IMR-90 (cell line): ENCODE measurements around the gene UNC13C. TPM values are rescaled to one million over a fixed set of nuclear protein-coding genes. Genes with fewer than 3 reads are reported as not detected.

Experiments
- ATAC-seq: fragments of 200-7000 bp; cut with Tn5 transposase; 2 replicates; pipeline ENCODE4 v1.9.1; 2020; ENCODE audit warnings: low read depth, mild to moderate bottlenecking, moderate library complexity
- BruUV-seq: library from RNA; stranded (reverse); fragments of 400-500 nt; replicated peaks from 2 replicates; lab custom pipeline; 2021; lab: Mats Ljungman, UMichigan
- CTCF ChIA-PET: fragments of 300-600 bp; formaldehyde crosslinking; extraction: SDS; loops from one replicate; lab custom pipeline; 2021; ENCODE audit warnings: antibody characterized with exemption; lab: Yijun Ruan, JAX
- POLR2A ChIA-PET: fragments of 300-600 bp; sonication (Branson Sonifier 250); formaldehyde crosslinking; loops from one replicate; lab custom pipeline; 2022; ENCODE audit warnings: antibody characterized with exemption; ENCODE audit not compliant: unreplicated experiment; lab: Charles Lee
- DNase-seq: peaks from one replicate; pipeline ENCODE4 v3.0.0; 2013
- H2AFZ ChIP-seq: replicated peaks from 2 replicates; pipeline ENCODE3; 2013; ENCODE audit warnings: low read length, mild to moderate bottlenecking; ENCODE audit not compliant: poor library complexity
- H2AK5ac ChIP-seq: 2 replicates; pipeline ENCODE4 v1.6.1; 2013; ENCODE audit warnings: low read depth, low read length, inconsistent platforms
- H2AK9ac ChIP-seq: replicated peaks from 2 replicates; pipeline ENCODE3; 2013; ENCODE audit warnings: mild to moderate bottlenecking, low read depth, low read length, moderate library complexity; ENCODE audit not compliant: poor library complexity
- H2BK120ac ChIP-seq: 2 replicates; pipeline ENCODE4 v1.6.1; 2013; ENCODE audit warnings: low read depth, low read length, inconsistent platforms
- H2BK15ac ChIP-seq: 3 replicates; pipeline ENCODE4 v1.6.1; 2013; ENCODE audit warnings: low read depth, low read length, inconsistent platforms
- H2BK20ac ChIP-seq: 2 replicates; pipeline ENCODE4 v1.6.1; 2013; ENCODE audit warnings: low read depth, mild to moderate bottlenecking, inconsistent platforms, low read length, moderate library complexity
- H2BK5ac ChIP-seq: 2 replicates; pipeline ENCODE4 v1.6.1; 2013; ENCODE audit warnings: mild to moderate bottlenecking, low read depth, low read length, inconsistent platforms; ENCODE audit not compliant: poor library complexity, severe bottlenecking
- H3K14ac ChIP-seq: replicated peaks from 2 replicates; pipeline ENCODE4 v1.6.1; 2013; ENCODE audit warnings: low read depth, low read length, inconsistent platforms
- H3K18ac ChIP-seq: 2 replicates; pipeline ENCODE4 v1.6.1; 2013; ENCODE audit warnings: low read depth, low read length, control low read depth
- H3K23ac ChIP-seq: 2 replicates; pipeline ENCODE4 v1.6.1; 2013; ENCODE audit warnings: low read depth, low read length, inconsistent platforms
- H3K27ac ChIP-seq: 2 replicates; pipeline ENCODE4 v1.5.1; 2013; ENCODE audit warnings: mild to moderate bottlenecking, control low read depth, low read length; ENCODE audit not compliant: insufficient read depth
- H3K27me3 ChIP-seq: 2 replicates; pipeline ENCODE4 v1.6.1; 2013; ENCODE audit warnings: low read length; ENCODE audit not compliant: control insufficient read depth, insufficient read depth
- H3K36me3 ChIP-seq: 2 replicates; pipeline ENCODE4 v1.6.1; 2013; ENCODE audit warnings: low read length, mixed read lengths; ENCODE audit not compliant: control insufficient read depth, insufficient read depth
- H3K4ac ChIP-seq: 2 replicates; pipeline ENCODE4 v1.6.1; 2013; ENCODE audit warnings: low read depth, low read length, inconsistent platforms
- H3K4me1 ChIP-seq: 2 replicates; pipeline ENCODE4 v1.6.1; 2013; ENCODE audit warnings: low read length, mixed read lengths; ENCODE audit not compliant: control insufficient read depth, insufficient read depth
- H3K4me2 ChIP-seq: 2 replicates; pipeline ENCODE4 v1.6.1; 2013; ENCODE audit warnings: low read depth, mild to moderate bottlenecking, control low read depth, low read length, moderate library complexity
- H3K4me3 ChIP-seq: 2 replicates; pipeline ENCODE4 v1.5.1; 2013; ENCODE audit warnings: low read depth, mild to moderate bottlenecking, control low read depth, low read length, moderate library complexity; ENCODE audit not compliant: insufficient read depth
- H3K56ac ChIP-seq: 2 replicates; pipeline ENCODE4 v1.6.1; 2013; ENCODE audit warnings: low read length, inconsistent platforms; ENCODE audit not compliant: insufficient read depth; ENCODE audit errors: extremely low read depth
- H3K79me1 ChIP-seq, 2 experiments: 2 replicates each; pipeline ENCODE4 v1.6.1; 2013; ENCODE audit warnings: low read length in 2 of 2, inconsistent platforms in 1 of 2, low read depth in 1 of 2
- H3K9ac ChIP-seq: 2 replicates; pipeline ENCODE4 v1.6.1; 2013; ENCODE audit warnings: low read depth, low read length, control low read depth
- H3K9me1 ChIP-seq: 2 replicates; pipeline ENCODE4 v1.6.1; 2013; ENCODE audit warnings: low read length, inconsistent platforms; ENCODE audit not compliant: insufficient read depth
- H3K9me3 ChIP-seq: 2 replicates; pipeline ENCODE4 v1.6.1; 2013; ENCODE audit warnings: low read length; ENCODE audit not compliant: control insufficient read depth, insufficient read depth
- H4K20me1 ChIP-seq: 2 replicates; pipeline ENCODE4 v1.6.1; 2013; ENCODE audit warnings: low read length, inconsistent platforms; ENCODE audit not compliant: insufficient read depth
- H4K5ac ChIP-seq: 2 replicates; pipeline ENCODE4 v1.6.1; 2013; ENCODE audit warnings: mild to moderate bottlenecking, low read depth, low read length, control low read depth
- H4K8ac ChIP-seq, 2 experiments: 2 replicates each; pipeline ENCODE4 v1.6.1; 2013; ENCODE audit warnings: low read depth in 2 of 2, low read length in 2 of 2, control low read depth in 1 of 2, inconsistent platforms in 1 of 2
- H4K91ac ChIP-seq: 2 replicates; pipeline ENCODE4 v1.6.1; 2013; ENCODE audit warnings: low read depth, low read length, inconsistent platforms; ENCODE audit not compliant: insufficient read depth
- BHLHE40 ChIP-seq: fragments of 150-350 bp; IDR thresholded peaks from 2 replicates; pipeline ENCODE4 v1.6.1; 2016; ENCODE audit warnings: mild to moderate bottlenecking, low read depth, low read length
- CEBPB ChIP-seq: IDR thresholded peaks from 2 replicates; pipeline ENCODE4 v1.6.1; 2012; ENCODE audit warnings: low read depth, low read length, improper control_type of control experiment
- CHD1 ChIP-seq: IDR thresholded peaks from 2 replicates; pipeline ENCODE4 v1.6.1; 2012; ENCODE audit warnings: low read depth, low read length, improper control_type of control experiment
- CTCF ChIP-seq: conservative IDR thresholded peaks from 2 replicates; pipeline ENCODE4 v1.5.1; 2012; ENCODE audit warnings: mild to moderate bottlenecking, low read depth, low read length, improper control_type of control experiment
- ELK1 ChIP-seq: fragments of 150-350 bp; IDR thresholded peaks from 2 replicates; pipeline ENCODE4 v1.6.1; 2016; ENCODE audit warnings: low read depth, mild to moderate bottlenecking, low read length, moderate library complexity, borderline replicate concordance
- FOS ChIP-seq: fragments of 150-350 bp; IDR thresholded peaks from 2 replicates; pipeline ENCODE4 v1.6.1; 2016; ENCODE audit warnings: low read depth, low read length
- MAFK ChIP-seq: IDR thresholded peaks from 2 replicates; pipeline ENCODE4 v1.6.1; 2012; ENCODE audit warnings: low read depth, low read length, improper control_type of control experiment
- MAZ ChIP-seq: IDR thresholded peaks from 2 replicates; pipeline ENCODE4 v1.6.1; 2012; ENCODE audit warnings: low read depth, mild to moderate bottlenecking, low read length, improper control_type of control experiment, moderate library complexity, borderline replicate concordance
- MXI1 ChIP-seq: IDR thresholded peaks from 2 replicates; pipeline ENCODE4 v1.6.1; 2012; ENCODE audit warnings: low read depth, mild to moderate bottlenecking, low read length, moderate library complexity, borderline replicate concordance
- NFE2L2 ChIP-seq: fragments of 150-350 bp; IDR thresholded peaks from 2 replicates; pipeline ENCODE4 v1.6.1; 2016; ENCODE audit warnings: low read depth, mild to moderate bottlenecking, low read length
- POLR2A ChIP-seq: IDR thresholded peaks from 2 replicates; pipeline ENCODE4 v1.6.1; 2012; ENCODE audit warnings: mild to moderate bottlenecking, low read depth, low read length
- RAD21 ChIP-seq: IDR thresholded peaks from 2 replicates; pipeline ENCODE4 v1.6.1; 2012; ENCODE audit warnings: low read length, improper control_type of control experiment
- RCOR1 ChIP-seq: IDR thresholded peaks from 2 replicates; pipeline ENCODE4 v1.6.1; 2012; ENCODE audit warnings: mild to moderate bottlenecking, low read length, improper control_type of control experiment; ENCODE audit not compliant: insufficient replicate concordance
- SMC3 ChIP-seq: fragments of 150-350 bp; IDR thresholded peaks from 2 replicates; pipeline ENCODE4 v1.6.1; 2016; ENCODE audit warnings: low read depth, mild to moderate bottlenecking, antibody characterized with exemption, low read length, moderate library complexity
- USF2 ChIP-seq: fragments of 150-350 bp; IDR thresholded peaks from 2 replicates; pipeline ENCODE4 v1.6.1; 2017; ENCODE audit warnings: mild to moderate bottlenecking, antibody characterized with exemption, low read length, low read depth
- WGBS, 2 experiments: methylation state at CpG; one replicate each; pipeline versions ENCODE4 v1.1.5 to v1.1.7; 2013; ENCODE audit warnings: missing lambda C conversion rate in 2 of 2; ENCODE audit not compliant: insufficient read length in 1 of 2; ENCODE audit errors: extremely low coverage in 2 of 2; 5-methylcytosine and 5-hydroxymethylcytosine counted together
- dilution Hi-C: fragments of 300-500 bp; cut with HindIII; formaldehyde crosslinking; loops from one replicate; pipeline ENCODE4 v1.14.3; 2018; ENCODE audit warnings: low sequenced_read_pairs; ENCODE audit not compliant: unreplicated experiment
- in situ Hi-C: fragments of 300-500 bp; cut with MboI; formaldehyde crosslinking; loops from 3 replicates; pipeline ENCODE4 v1.14.3; 2019; ENCODE audit warnings: low sequenced_read_pairs, inconsistent platforms, mixed read lengths
- intact Hi-C: fragments of 100-400 bp; cut with micrococcal nuclease; formaldehyde crosslinking; loops from 2 replicates; pipeline ENCODE4 v1.10.0; 2022
- polyA plus RNA-seq, 3 experiments: library from polyadenylated mRNA; depleted of rRNA; stranded (reverse); fragments of >200 nt; gene quantifications; 2 replicates each; pipeline ENCODE4 v1.2.3, GENCODE V29; 2012; ENCODE audit warnings: low replicate concordance in 1 of 3
- total RNA-seq: library from RNA; depleted of rRNA; stranded (reverse); fragments of >200 nt; gene quantifications from 2 replicates; pipeline ENCODE4 v1.2.3, GENCODE V29; 2012

Gene UNC13C
- total and polyA plus RNA-seq, 2 of the 4 experiments (the other 2 are of a cell fraction) = not detected

- Histone ChIP-seq H2BK20ac (no peak overlapping the region), H4K5ac (no peak overlapping the region), H3K79me1 (no peaks in the 10 kb centered on the region), H3K36me3 (no peaks in the 10 kb centered on the region), H3K4me3 (no peak overlapping the region), H2AK5ac (no peak overlapping the region), H3K27me3 (no peaks in the 10 kb centered on the region), H2BK120ac (no peak overlapping the region), H3K4me1 (no peaks in the 10 kb centered on the region), H4K91ac (no peak overlapping the region), H3K4ac (no peak overlapping the region), H3K14ac (no peak overlapping the region), H3K18ac (no peak overlapping the region), H3K9me3 (no peaks in the 10 kb centered on the region; the same call in 1 of the 2 replicates), H2AK9ac (no peak overlapping the region), H3K27ac (no peak overlapping the region), H4K20me1 (no peaks in the 10 kb centered on the region), H3K9ac (no peak overlapping the region), H4K8ac (no peak overlapping the region), H3K4me2 (no peak overlapping the region), H2AFZ (no peak overlapping the region), H2BK15ac (no peak overlapping the region), H3K56ac (no peak overlapping the region), H3K9me1 (no peaks in the 10 kb centered on the region), H3K23ac (no peak overlapping the region), H2BK5ac (no peak overlapping the region)
- ChIA-PET CTCF (no interaction called here), POLR2A (no interaction called here)
- TF ChIP-seq SMC3 (no peak), RAD21 (no peak), ELK1 (no peak), CHD1 (no peak), MAFK (no peak), CTCF (no peak), NFE2L2 (no peak), FOS (no peak), POLR2A (no peak), MXI1 (no peak), BHLHE40 (no peak), MAZ (no peak), CEBPB (no peak), USF2 (no peak), RCOR1 (no peak)
- DNase-seq = no peak
- in situ Hi-C loops (no loop called here), dilution Hi-C loops (no loop called here), intact Hi-C loops (no loop called here)
- BruUV-seq = no TSS peak
- ATAC-seq = no peak
- no CpG with 5 or more reads among the region's 2 CpGs for whole genome bisulfite sequencing, 2 experiments
Observed at GRCh38 chr15:54307926-54308325, 329.7 kb downstream of the UNC13C start.
